Suprapubic skin (tissue), 3 donors: ENCODE measurements around the gene TMEM203.

ENCODE experiments used
- POLR2A ChIP-seq, 2 donors: fragments of 450-650 bp; IDR thresholded peaks; one replicate each; pipeline ENCODE4 v1.6.1; 2017; ENCODE audit warnings: antibody characterized with exemption in 2 of 2, mild to moderate bottlenecking in 2 of 2, moderate library complexity in 2 of 2
- TF ChIP-seq, protein P1 (sequence below), 2 donors: fragments of 200-600 bp in 1 of 2; fragments of 450-650 bp in 1 of 2; sonication (generic) in 1 of 2; IDR thresholded peaks; one replicate each; pipeline ENCODE4 v1.5.1; 2016 to 2019; ENCODE audit warnings: antibody characterized with exemption in 2 of 2, mild to moderate bottlenecking in 1 of 2, moderate library complexity in 1 of 2

- no peak for TF ChIP-seq POLR2A (IDR thresholded peaks at IDR 0.05)
- TF ChIP-seq, protein P1, sequence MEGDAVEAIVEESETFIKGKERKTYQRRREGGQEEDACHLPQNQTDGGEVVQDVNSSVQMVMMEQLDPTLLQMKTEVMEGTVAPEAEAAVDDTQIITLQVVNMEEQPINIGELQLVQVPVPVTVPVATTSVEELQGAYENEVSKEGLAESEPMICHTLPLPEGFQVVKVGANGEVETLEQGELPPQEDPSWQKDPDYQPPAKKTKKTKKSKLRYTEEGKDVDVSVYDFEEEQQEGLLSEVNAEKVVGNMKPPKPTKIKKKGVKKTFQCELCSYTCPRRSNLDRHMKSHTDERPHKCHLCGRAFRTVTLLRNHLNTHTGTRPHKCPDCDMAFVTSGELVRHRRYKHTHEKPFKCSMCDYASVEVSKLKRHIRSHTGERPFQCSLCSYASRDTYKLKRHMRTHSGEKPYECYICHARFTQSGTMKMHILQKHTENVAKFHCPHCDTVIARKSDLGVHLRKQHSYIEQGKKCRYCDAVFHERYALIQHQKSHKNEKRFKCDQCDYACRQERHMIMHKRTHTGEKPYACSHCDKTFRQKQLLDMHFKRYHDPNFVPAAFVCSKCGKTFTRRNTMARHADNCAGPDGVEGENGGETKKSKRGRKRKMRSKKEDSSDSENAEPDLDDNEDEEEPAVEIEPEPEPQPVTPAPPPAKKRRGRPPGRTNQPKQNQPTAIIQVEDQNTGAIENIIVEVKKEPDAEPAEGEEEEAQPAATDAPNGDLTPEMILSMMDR (IDR thresholded peaks at IDR 0.05), result no peak
These were observed 40.8 kb downstream of the TMEM203 start for GRCh38 chr9:137164370-137165249.
